Tibial artery (tissue), 4 donors: ENCODE measurements around the gene GATB.

Experiments used
- DNase-seq, 2 donors: peaks; one replicate each; pipeline ENCODE4 v3.0.0-alpha.2; 2019
- H3K27ac ChIP-seq, 2 donors: fragments of 200-600 bp; sonication (generic) in 1 of 2; 1 replicate in 1 of 2; 2 replicates in 1 of 2; pipeline ENCODE4 v1.5.1; 2018 to 2019; ENCODE audit warnings: mild to moderate bottlenecking in 1 of 2
- H3K27me3 ChIP-seq, 2 donors: fragments of 200-600 bp; sonication (generic) in 1 of 2; one replicate each; pipeline versions ENCODE4 v1.5.1 to v1.6.0; 2016 to 2019
- H3K36me3 ChIP-seq, 3 donors: fragments of 200-600 bp; sonication (generic) in 2 of 3; one replicate each; pipeline ENCODE4 v1.5.1; 2016 to 2019; ENCODE audit warnings: mild to moderate bottlenecking in 2 of 3
- H3K4me1 ChIP-seq, 4 donors: fragments of 200-600 bp; sonication (generic) in 2 of 4; 1 replicate in 3 of 4; 2 replicates in 1 of 4; pipeline ENCODE4 v1.5.1; 2016 to 2019
- H3K4me3 ChIP-seq, 2 donors: fragments of 200-600 bp; sonication (generic) in 1 of 2; 1 replicate in 1 of 2; 2 replicates in 1 of 2; pipeline ENCODE4 v1.5.1; 2018 to 2019; ENCODE audit warnings: mild to moderate bottlenecking in 2 of 2
- H3K9me3 ChIP-seq, 3 donors: fragments of 200-600 bp; sonication (generic) in 1 of 3; one replicate each; pipeline ENCODE4 v1.5.1; 2016 to 2019
- CTCF ChIP-seq, 2 experiments: fragments of 200-600 bp in 1 of 2; fragments of 450-650 bp in 1 of 2; IDR thresholded peaks; one replicate each; pipeline ENCODE4 v1.5.1; 2017 to 2019; ENCODE audit warnings: antibody characterized with exemption in 2 of 2, mild to moderate bottlenecking in 1 of 2, moderate library complexity in 1 of 2
- intact Hi-C: fragments of 100-400 bp; cut with DNase I; formaldehyde crosslinking; loops from one replicate; pipeline ENCODE4 v1.15.0; 2023; ENCODE audit warnings: low total_unique reads

Gene GATB

GRCh38 chr4:151703401-151703800, 57.4 kb downstream of the GATB start:
- TF ChIP-seq CTCF (IDR thresholded peaks at IDR 0.05) = no peak
- DNase-seq = no peak
- H3K4me3 ChIP-seq = no peak overlapping the region
- no peaks in the 10 kb centered on the region for H3K27me3 ChIP-seq
- no peaks in the 10 kb centered on the region for H3K9me3 ChIP-seq
- H3K4me1 ChIP-seq = no peaks in the 10 kb centered on the region
- H3K36me3 ChIP-seq = peaks cover 8 to 88% (median 30%) of the 10 kb centered on the region in 3 donors
- no peak overlapping the region for H3K27ac ChIP-seq
- intact Hi-C loops = no loop called here

- Histone ChIP-seq H3K36me3 (peaks cover 3 to 78% (median 23%) of the 10 kb centered on the region in 3 donors), H3K4me1 (no peaks in the 10 kb centered on the region), H3K9me3 (no peaks in the 10 kb centered on the region), H3K4me3 (no peak overlapping the region), H3K27ac (no peak overlapping the region), H3K27me3 (no peaks in the 10 kb centered on the region)
- intact Hi-C loops = no loop called here
- no peak for TF ChIP-seq CTCF (IDR thresholded peaks at IDR 0.05)
- DNase-seq = no peak
These were observed 58.6 kb downstream of the GATB start for GRCh38 chr4:151702256-151702655.

- Histone ChIP-seq H3K27me3 (no peaks in the 10 kb centered on the region), H3K4me1 (no peaks in the 10 kb centered on the region), H3K36me3 (peaks cover 10 to 66% (median 22%) of the 10 kb centered on the region in 3 donors), H3K27ac (no peak overlapping the region), H3K9me3 (no peaks in the 10 kb centered on the region), H3K4me3 (no peak overlapping the region)
- TF ChIP-seq CTCF (IDR thresholded peaks at IDR 0.05) = no peak
- no peak for DNase-seq
- intact Hi-C loops = no loop called here
These were observed 60.1 kb downstream of the GATB start for GRCh38 chr4:151700566-151701316.

GRCh38 chr4:151698213-151698612, 62.6 kb downstream of the GATB start:
- Histone ChIP-seq H3K36me3 (peaks cover 10 to 54% (median 22%) of the 10 kb centered on the region in 3 donors), H3K4me1 (no peaks in the 10 kb centered on the region), H3K4me3 (no peak overlapping the region), H3K27ac (no peak overlapping the region), H3K9me3 (no peaks in the 10 kb centered on the region), H3K27me3 (no peaks in the 10 kb centered on the region)
- intact Hi-C loops = no loop called here
- no peak for DNase-seq
- TF ChIP-seq CTCF (IDR thresholded peaks at IDR 0.05) = no peak

GRCh38 chr4:151694961-151695720, 65.7 kb downstream of the GATB start:
- Histone ChIP-seq H3K9me3 (no peaks in the 10 kb centered on the region), H3K36me3 (peaks cover 6 to 34% (median 10%) of the 10 kb centered on the region in 3 donors), H3K4me1 (no peaks in the 10 kb centered on the region), H3K27me3 (no peaks in the 10 kb centered on the region), H3K27ac (no peak overlapping the region), H3K4me3 (no peak overlapping the region)
- DNase-seq = no peak
- intact Hi-C loops = no loop called here
- no peak for TF ChIP-seq CTCF (IDR thresholded peaks at IDR 0.05)
